GM23338 (cell line): ENCODE data around the gene SLC35F1.

Experiments used
- CREB1 ChIP-seq: fragments of 250-450 bp; sonication (Bioruptor Pico); IDR thresholded peaks from 2 replicates; pipeline ENCODE4 v1.5.0; 2020; ENCODE audit warnings: low read depth, mild to moderate bottlenecking, moderate library complexity
- CTCF ChIP-seq, 2 experiments: fragments of 200-600 bp in 1 of 2; sonication (generic) in 1 of 2; conservative IDR thresholded peaks; 2 replicates each; pipeline versions ENCODE4 v1.5.1 to v1.6.1; 2016 to 2017; ENCODE audit warnings: antibody characterized with exemption in 2 of 2, low read depth in 2 of 2, mild to moderate bottlenecking in 2 of 2, moderate library complexity in 1 of 2
- EZH2 ChIP-seq: fragments of 200-600 bp; sonication (generic); IDR thresholded peaks from one replicate; pipeline ENCODE4 v1.8.0; 2017; ENCODE audit warnings: antibody characterized with exemption, mild to moderate bottlenecking, low read depth; ENCODE audit not compliant: unreplicated experiment

GRCh38 chr6:117933471-117933870, 26.4 kb downstream of the SLC35F1 start:
- no peak for TF ChIP-seq EZH2
- TF ChIP-seq CTCF (conservative IDR thresholded peaks at IDR 0.05; ENCODE audit: low read depth in 2 of 2): no peak
- no peak for TF ChIP-seq CREB1
